ENCODE measurements around the gene CENATAC.

DNA sequence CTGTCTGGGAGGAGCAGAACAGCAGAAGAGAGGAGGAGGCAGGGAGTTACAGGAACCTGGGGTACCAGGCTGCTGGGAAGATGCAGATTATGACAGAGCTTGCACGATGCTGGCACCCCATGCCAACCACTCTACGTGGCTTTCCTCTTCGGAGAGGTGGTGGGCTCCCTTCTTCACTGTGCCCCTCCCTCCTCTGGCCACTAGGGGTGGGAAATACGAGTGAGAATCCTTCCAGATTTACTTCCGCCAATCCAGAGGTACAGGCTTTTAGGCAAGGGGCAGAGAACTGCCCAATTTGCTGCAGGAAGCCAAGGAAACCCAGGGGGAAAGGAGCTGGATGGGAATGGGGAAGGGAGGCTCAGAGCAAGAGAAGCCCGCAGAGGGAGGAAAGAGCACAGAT is 46.8 kb downstream of the CENATAC start:
- TF ChIP-seq POLR2A (IDR thresholded peaks at IDR 0.05; ENCODE audit: low read depth, low read length) (no peak), POLR2AphosphoS5 (IDR thresholded peaks at IDR 0.05; ENCODE audit: low read depth, low read length) (no peak)
